Measurements from ENCODE around the gene BTD. TPM values are rescaled to one million over a fixed set of nuclear protein-coding genes. Genes with fewer than 3 reads are reported as not detected.

BTD gene
- total RNA-seq, 1 donor from 2014 or later: 15.3 TPM

- H3K4me3 ChIP-seq (ENCODE audit: low read depth, low read length): no peak overlapping the region
- DNase-seq (ENCODE audit: low read depth): peak; percentile 85
These were observed 44.4 kb downstream of the BTD start for GRCh38 chr3:15645740-15646501.

GRCh38 chr3:15646851-15647511, 45.4 kb downstream of the BTD start:
- Histone ChIP-seq H3K36me3 (ENCODE audit: control insufficient read depth, insufficient read depth, low read length) (no peaks in the 10 kb centered on the region), H3K27me3 (ENCODE audit: control insufficient read depth, insufficient read depth, low read length) (no peaks in the 10 kb centered on the region), H3K4me3 (ENCODE audit: low read depth, low read length) (no peak overlapping the region)
- TF ChIP-seq CTCF (IDR thresholded peaks at IDR 0.05; ENCODE audit: insufficient read depth, low read length, poor library complexity, severe bottlenecking): no peak
- DNase-seq (ENCODE audit: low read depth): peak; percentile 96

More at GRCh38 chr3:15645740-15646501, 44.4 kb downstream of the BTD start:
- H3K27me3 ChIP-seq (ENCODE audit: control insufficient read depth, insufficient read depth, low read length): no peaks in the 10 kb centered on the region
- H3K36me3 ChIP-seq (ENCODE audit: control insufficient read depth, insufficient read depth, low read length): no peaks in the 10 kb centered on the region
- no peak for TF ChIP-seq CTCF (IDR thresholded peaks at IDR 0.05; ENCODE audit: insufficient read depth, low read length, poor library complexity, severe bottlenecking)

GRCh38 chr3:15647611-15648167, 46.1 kb downstream of the BTD start:
- DNase-seq (ENCODE audit: low read depth): peak; percentile 78
- no peak for TF ChIP-seq CTCF (IDR thresholded peaks at IDR 0.05; ENCODE audit: insufficient read depth, low read length, poor library complexity, severe bottlenecking)
- Histone ChIP-seq H3K4me3 (ENCODE audit: low read depth, low read length) (no peak overlapping the region), H3K36me3 (ENCODE audit: control insufficient read depth, insufficient read depth, low read length) (no peaks in the 10 kb centered on the region), H3K27me3 (ENCODE audit: control insufficient read depth, insufficient read depth, low read length) (no peaks in the 10 kb centered on the region)

- no peaks in the 10 kb centered on the region for H3K27me3 ChIP-seq (ENCODE audit: control insufficient read depth, insufficient read depth, low read length)
- H3K36me3 ChIP-seq (ENCODE audit: control insufficient read depth, insufficient read depth, low read length): no peaks in the 10 kb centered on the region
- no peak overlapping the region for H3K4me3 ChIP-seq (ENCODE audit: low read depth, low read length)
- no peak for TF ChIP-seq CTCF (IDR thresholded peaks at IDR 0.05; ENCODE audit: insufficient read depth, low read length, poor library complexity, severe bottlenecking)
- DNase-seq (ENCODE audit: low read depth): no peak
These were observed 47.8 kb downstream of the BTD start for GRCh38 chr3:15649341-15649740.

- TF ChIP-seq CTCF (IDR thresholded peaks at IDR 0.05; ENCODE audit: insufficient read depth, low read length, poor library complexity, severe bottlenecking): no peak
- H3K36me3 ChIP-seq (ENCODE audit: control insufficient read depth, insufficient read depth, low read length): no peaks in the 10 kb centered on the region
- H3K4me3 ChIP-seq (ENCODE audit: low read depth, low read length): no peak overlapping the region
- no peak for DNase-seq (ENCODE audit: low read depth)
- H3K27me3 ChIP-seq (ENCODE audit: control insufficient read depth, insufficient read depth, low read length): no peaks in the 10 kb centered on the region
These were observed 48.3 kb downstream of the BTD start for GRCh38 chr3:15649858-15650257.
